ENCODE results near the gene SMG9.
A peak's percentile ranks its signal among the peaks of the same experiment; 100 is the strongest.

The SMG9 gene

GRCh38 chr19:43754503-43755255 lies at the start of gene SMG9:
Gene SMG9, minus strand, starts transcription at chr19:43754962. Its CDS starts 4,221 bp downstream, at chr19:43750741.
- peak; percentile 92 for DNase-seq

- no peak for DNase-seq
These were observed 49.7 kb upstream of the SMG9 start for GRCh38 chr19:43804432-43804831.

- DNase-seq, result no peak
These were observed 47.6 kb upstream of the SMG9 start, which contains the start of gene LYPD5 for GRCh38 chr19:43802216-43802951. Gene LYPD5, minus strand, starts transcription at chr19:43802447. Its CDS starts 67 bp downstream, at chr19:43802380.

DNA sequence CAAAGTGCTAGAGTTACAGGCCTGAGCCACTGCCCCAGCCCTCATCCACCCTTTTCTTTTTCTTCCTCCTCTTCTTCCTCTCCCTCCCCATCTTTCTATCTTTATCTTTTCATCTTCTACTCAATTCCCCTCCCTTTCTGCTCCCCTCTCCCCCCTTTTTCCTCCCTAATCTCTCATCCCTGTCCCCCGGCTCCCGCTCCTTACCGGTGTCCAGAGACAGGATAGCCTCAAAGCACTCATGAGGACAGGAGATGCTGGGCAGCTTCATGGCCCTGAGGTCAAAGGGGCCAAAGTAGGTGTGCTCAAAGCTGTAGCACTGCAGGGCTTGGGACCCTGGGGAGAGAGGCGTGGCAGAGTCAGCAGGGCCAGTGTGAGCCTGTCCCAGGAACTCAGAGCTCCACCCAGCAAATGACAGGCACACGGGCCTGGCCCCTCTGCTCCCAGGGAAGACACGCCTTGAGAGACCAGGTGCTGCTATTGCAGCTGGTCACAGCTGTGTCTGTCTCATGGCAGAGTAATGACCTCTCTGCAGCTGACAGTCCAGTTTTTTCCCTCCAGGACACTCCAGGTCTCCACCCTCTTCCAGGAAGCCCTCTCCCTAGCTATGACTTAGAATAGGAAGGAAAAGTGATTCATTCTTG lies 44.9 kb upstream of the SMG9 start:
- DNase-seq, result no peak

GRCh38 chr19:43798546-43799409 lies 44.0 kb upstream of the SMG9 start:
- no peak for DNase-seq

DNA sequence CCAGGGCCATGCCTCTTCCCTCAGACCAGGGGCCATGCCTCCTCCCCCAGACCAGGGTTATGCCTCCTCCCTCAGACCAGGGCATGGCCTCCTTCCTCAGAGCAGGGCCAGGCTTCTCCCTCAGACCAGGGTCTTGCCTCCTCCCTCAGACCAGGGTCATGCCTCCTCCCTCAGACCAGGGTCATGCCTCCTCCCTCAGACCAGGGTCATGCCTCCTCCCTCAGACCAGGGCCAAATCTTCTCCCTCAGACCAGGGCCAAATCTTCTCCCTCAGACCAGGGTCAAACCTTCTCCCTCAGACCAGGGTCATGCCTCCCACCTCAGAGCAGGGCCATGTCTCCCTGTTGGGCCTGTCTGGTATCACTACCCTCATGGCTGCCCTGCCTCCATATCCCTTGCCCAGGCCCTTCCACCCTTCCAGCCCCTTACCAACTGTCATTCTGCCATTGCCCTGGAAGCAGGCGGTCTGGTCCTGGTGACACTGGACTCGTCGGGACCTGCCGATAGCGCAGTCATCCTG lies 43.3 kb upstream of the SMG9 start:
- DNase-seq, result no peak

- DNase-seq, result no peak
These were observed 42.8 kb upstream of the SMG9 start for GRCh38 chr19:43797556-43797955.

DNA sequence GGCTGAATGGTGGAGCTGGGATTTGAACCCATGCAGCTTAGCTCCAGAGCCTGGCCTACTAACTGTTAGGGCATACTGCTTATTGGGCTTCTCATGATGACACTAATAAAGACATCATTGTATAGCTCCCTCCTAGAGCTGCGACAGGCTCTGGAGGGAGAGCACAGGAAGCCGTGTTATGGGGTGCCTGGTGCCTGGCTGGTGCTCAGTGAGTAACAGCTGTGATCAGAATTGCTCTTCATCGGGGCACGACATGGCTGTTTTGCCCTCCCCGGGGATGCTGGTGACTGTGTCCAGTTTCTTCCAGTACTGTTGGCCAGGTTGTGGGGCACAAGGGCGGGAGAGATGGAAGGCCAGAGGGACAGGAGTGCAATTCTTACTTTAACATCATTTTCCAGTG lies 42.4 kb upstream of the SMG9 start:
- no peak for DNase-seq

- no peak for DNase-seq
These were observed 35.8 kb upstream of the SMG9 start for GRCh38 chr19:43790587-43790986.

DNA sequence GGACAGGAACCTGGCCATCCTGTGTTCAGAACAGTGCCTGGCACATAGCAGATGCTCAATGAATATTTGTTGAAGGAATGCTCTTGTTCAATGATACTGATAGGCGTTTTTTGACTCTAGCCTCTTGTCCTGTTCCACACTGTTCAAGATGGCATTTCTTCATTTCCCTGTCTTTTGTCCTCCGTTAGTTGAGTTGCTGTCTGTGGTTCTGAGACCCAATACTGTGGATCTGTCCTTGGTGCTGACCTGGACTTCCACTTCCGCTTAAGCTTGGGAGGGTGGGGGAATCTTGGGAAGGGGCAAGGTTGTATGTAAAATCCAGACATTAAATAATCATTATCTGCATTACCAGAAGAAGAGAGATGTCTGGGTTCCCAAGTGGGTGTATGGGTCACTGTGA lies 34.3 kb upstream of the SMG9 start:
- DNase-seq, result no peak

- no peak for DNase-seq
These were observed 31.9 kb upstream of the SMG9 start for GRCh38 chr19:43786665-43787064.

GRCh38 chr19:43784981-43785808 lies 30.4 kb upstream of the SMG9 start:
- peak; percentile 44 for DNase-seq

GRCh38 chr19:43784241-43784980 lies 29.6 kb upstream of the SMG9 start:
- DNase-seq, result no peak

DNA sequence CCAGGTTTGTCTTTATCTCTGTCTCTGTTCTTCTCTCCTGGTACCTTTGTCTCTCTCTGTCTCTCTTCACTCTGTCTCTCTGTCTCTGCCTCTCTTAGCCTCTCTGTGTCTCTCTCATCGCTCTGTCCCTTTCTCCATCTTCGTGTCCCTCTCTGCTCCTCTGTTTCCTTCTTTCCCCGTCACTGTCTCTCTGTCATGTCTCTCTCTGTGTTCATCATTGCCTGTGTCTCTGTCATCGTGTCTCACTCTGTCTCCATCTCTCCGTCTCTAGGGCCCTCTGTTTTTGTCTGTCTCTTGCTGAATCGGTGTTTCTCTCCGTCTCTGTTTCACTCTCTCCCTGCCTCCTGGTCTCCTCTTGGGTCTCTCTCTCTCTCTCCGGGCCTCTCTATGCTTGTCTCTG lies 28.9 kb upstream of the SMG9 start:
- DNase-seq, result no peak

- DNase-seq, result no peak
These were observed 28.0 kb upstream of the SMG9 start for GRCh38 chr19:43782689-43783231.

DNA sequence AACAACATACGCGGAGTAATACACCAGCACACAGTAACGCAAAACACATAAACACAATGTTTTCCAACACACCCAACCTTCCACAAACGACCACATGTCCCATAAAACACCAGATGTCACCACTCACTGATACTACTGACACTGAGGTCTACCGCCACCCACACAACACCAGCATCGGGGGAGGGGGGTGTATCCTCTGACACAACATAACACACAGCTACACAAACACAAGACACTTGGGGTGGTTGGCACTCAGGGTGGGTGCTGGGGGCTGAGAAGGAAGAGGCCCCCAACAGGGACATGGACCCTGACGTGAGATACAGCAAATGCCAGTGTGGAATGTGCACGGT lies 27.5 kb upstream of the SMG9 start:
- peak; percentile 13 for DNase-seq

DNA sequence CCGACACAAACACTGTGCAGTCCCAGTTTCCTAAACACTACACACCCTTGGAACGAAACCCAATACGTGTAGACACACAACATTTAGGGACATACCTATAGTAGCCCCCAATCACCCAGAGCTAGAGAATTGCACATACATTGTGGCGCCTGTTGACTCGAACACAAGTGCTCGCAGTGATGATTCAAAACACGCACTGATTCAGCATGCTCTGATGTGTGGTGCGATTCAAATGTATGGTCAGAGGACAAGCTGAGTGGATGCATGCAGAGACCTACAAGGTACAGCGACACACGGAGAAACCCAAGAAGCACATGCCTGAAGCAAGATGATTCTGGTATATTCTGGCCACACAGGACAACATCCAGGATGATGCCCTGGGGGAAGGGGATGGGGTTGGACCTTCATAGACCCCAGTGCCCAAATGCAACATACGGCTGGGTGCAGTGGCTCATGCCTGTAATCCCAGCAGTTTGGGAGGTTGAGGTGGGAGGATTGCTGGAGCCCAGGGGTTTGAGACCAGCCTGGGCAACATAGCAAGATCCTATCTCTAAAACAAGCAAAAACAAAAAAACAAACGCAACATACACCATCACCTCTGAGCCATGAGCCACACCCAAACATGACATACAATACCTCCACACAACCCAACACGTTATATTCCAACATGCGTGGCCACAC lies 27.0 kb upstream of the SMG9 start:
- no peak for DNase-seq

- DNase-seq, result no peak
These were observed 26.2 kb upstream of the SMG9 start, which contains the start of gene KCNN4 for GRCh38 chr19:43780706-43781525. Gene KCNN4, minus strand, starts transcription at chr19:43780973. Its CDS starts 112 bp downstream, at chr19:43780861.

GRCh38 chr19:43779820-43780219 lies 25.1 kb upstream of the SMG9 start:
- DNase-seq, result no peak

Data from NCI-H1694 treated with DMSO at 0.1 percent for 48 hours (cell line).